HEK293 (cell line): ENCODE data around the gene CIZ1.
A peak's percentile ranks its signal among the peaks of the same experiment; 100 is the strongest.

Experiments
- ATF2 ChIP-seq: fragments of 450-650 bp; formaldehyde crosslinking; IDR thresholded peaks from 2 replicates; pipeline ENCODE4 v1.5.1; 2016; ENCODE audit warnings: missing biosample characterization, missing genetic modification characterization, low read depth
- BCL11A ChIP-seq: fragments of 450-650 bp; formaldehyde crosslinking; IDR thresholded peaks from 2 replicates; pipeline ENCODE4 v1.5.1; 2016; ENCODE audit warnings: low read depth, missing biosample characterization, missing genetic modification characterization
- GFI1B ChIP-seq: fragments of 450-650 bp; formaldehyde crosslinking; IDR thresholded peaks from 2 replicates; pipeline ENCODE4 v1.5.1; 2016; ENCODE audit warnings: missing biosample characterization, missing genetic modification characterization
- GLI4 ChIP-seq: fragments of 450-650 bp; formaldehyde crosslinking; IDR thresholded peaks from 2 replicates; pipeline ENCODE4 v1.5.1; 2016; ENCODE audit warnings: missing biosample characterization, missing genetic modification characterization
- GLIS1 ChIP-seq: fragments of 450-650 bp; formaldehyde crosslinking; IDR thresholded peaks from 2 replicates; pipeline ENCODE4 v1.5.1; 2016; ENCODE audit warnings: missing biosample characterization, missing genetic modification characterization
- KLF9 ChIP-seq: fragments of 450-650 bp; formaldehyde crosslinking; IDR thresholded peaks from 2 replicates; pipeline ENCODE4 v1.5.1; 2016; ENCODE audit warnings: missing biosample characterization, missing genetic modification characterization, low read depth
- TRIM28 ChIP-seq: IDR thresholded peaks from 2 replicates; pipeline ENCODE4 v1.6.1; 2011; ENCODE audit warnings: low read length, control low read depth, borderline replicate concordance
- ZFP37 ChIP-seq: fragments of 450-650 bp; formaldehyde crosslinking; IDR thresholded peaks from 2 replicates; pipeline ENCODE4 v1.5.1; 2016; ENCODE audit warnings: missing biosample characterization, missing genetic modification characterization
- ZNF175 ChIP-seq: fragments of 450-650 bp; formaldehyde crosslinking; IDR thresholded peaks from 2 replicates; pipeline ENCODE4 v1.5.1; 2016; ENCODE audit warnings: missing biosample characterization, missing genetic modification characterization
- ZNF223 ChIP-seq: fragments of 450-650 bp; formaldehyde crosslinking; IDR thresholded peaks from 2 replicates; pipeline ENCODE4 v1.5.1; 2016; ENCODE audit warnings: missing biosample characterization, missing genetic modification characterization
- ZNF239 ChIP-seq: fragments of 450-650 bp; formaldehyde crosslinking; IDR thresholded peaks from 2 replicates; pipeline ENCODE4 v1.5.1; 2016; ENCODE audit warnings: missing biosample characterization, missing genetic modification characterization
- ZNF266 ChIP-seq: fragments of 450-650 bp; formaldehyde crosslinking; IDR thresholded peaks from 2 replicates; pipeline ENCODE4 v1.5.1; 2016; ENCODE audit warnings: missing biosample characterization, missing genetic modification characterization, low read depth
- ZNF449 ChIP-seq: fragments of 450-650 bp; formaldehyde crosslinking; IDR thresholded peaks from 2 replicates; pipeline ENCODE4 v1.5.1; 2017; ENCODE audit warnings: missing biosample characterization, mild to moderate bottlenecking, missing genetic modification characterization, moderate library complexity
- ZNF510 ChIP-seq: fragments of 450-650 bp; formaldehyde crosslinking; IDR thresholded peaks from 2 replicates; pipeline ENCODE4 v1.5.1; 2018; ENCODE audit warnings: mild to moderate bottlenecking, missing genetic modification characterization, missing biosample characterization; ENCODE audit not compliant: insufficient replicate concordance
- ZNF518A ChIP-seq: fragments of 450-650 bp; formaldehyde crosslinking; conservative IDR thresholded peaks from 2 replicates; pipeline ENCODE4 v1.5.1; 2016; ENCODE audit warnings: low read depth, missing biosample characterization, missing genetic modification characterization
- ZNF530 ChIP-seq: fragments of 450-650 bp; formaldehyde crosslinking; IDR thresholded peaks from 2 replicates; pipeline ENCODE4 v1.5.1; 2016; ENCODE audit warnings: low read depth, missing biosample characterization, missing genetic modification characterization
- ZNF561 ChIP-seq: fragments of 450-650 bp; IDR thresholded peaks from 2 replicates; pipeline ENCODE4 v1.5.1; 2018; ENCODE audit warnings: missing biosample characterization, missing genetic modification characterization, borderline replicate concordance
- ZNF596 ChIP-seq: fragments of 450-650 bp; IDR thresholded peaks from 2 replicates; pipeline ENCODE4 v1.5.0; 2018; ENCODE audit warnings: missing biosample characterization, mild to moderate bottlenecking, missing genetic modification characterization, moderate library complexity
- ZNF707 ChIP-seq: fragments of 450-650 bp; formaldehyde crosslinking; IDR thresholded peaks from 2 replicates; pipeline ENCODE4 v1.5.1; 2016; ENCODE audit warnings: missing biosample characterization, missing genetic modification characterization
- ZNF768 ChIP-seq: fragments of 450-650 bp; formaldehyde crosslinking; IDR thresholded peaks from 2 replicates; pipeline ENCODE4 v1.5.1; 2018; ENCODE audit warnings: missing biosample characterization, mild to moderate bottlenecking, missing genetic modification characterization
- ZSCAN18 ChIP-seq: fragments of 450-650 bp; formaldehyde crosslinking; IDR thresholded peaks from 2 replicates; pipeline ENCODE4 v1.5.1; 2016; ENCODE audit warnings: missing biosample characterization, missing genetic modification characterization
- TF ChIP-seq, protein P1 (sequence below): fragments of 450-650 bp; formaldehyde crosslinking; IDR thresholded peaks from 2 replicates; pipeline ENCODE4 v1.5.0; 2017; ENCODE audit warnings: missing biosample characterization, missing genetic modification characterization, borderline replicate concordance
- TF ChIP-seq, protein P2 (sequence below): fragments of 450-650 bp; formaldehyde crosslinking; IDR thresholded peaks from 2 replicates; pipeline ENCODE4 v1.5.1; 2016; ENCODE audit warnings: missing biosample characterization, missing genetic modification characterization
- TF ChIP-seq, protein P3 (sequence below): fragments of 450-650 bp; formaldehyde crosslinking; IDR thresholded peaks from 2 replicates; pipeline ENCODE4 v1.5.1; 2016; ENCODE audit warnings: missing biosample characterization, missing genetic modification characterization

CIZ1 gene

GRCh38 chr9:128117613-128118471 is 73.5 kb downstream of the CIZ1 start (continued):
- TF ChIP-seq, protein P1, sequence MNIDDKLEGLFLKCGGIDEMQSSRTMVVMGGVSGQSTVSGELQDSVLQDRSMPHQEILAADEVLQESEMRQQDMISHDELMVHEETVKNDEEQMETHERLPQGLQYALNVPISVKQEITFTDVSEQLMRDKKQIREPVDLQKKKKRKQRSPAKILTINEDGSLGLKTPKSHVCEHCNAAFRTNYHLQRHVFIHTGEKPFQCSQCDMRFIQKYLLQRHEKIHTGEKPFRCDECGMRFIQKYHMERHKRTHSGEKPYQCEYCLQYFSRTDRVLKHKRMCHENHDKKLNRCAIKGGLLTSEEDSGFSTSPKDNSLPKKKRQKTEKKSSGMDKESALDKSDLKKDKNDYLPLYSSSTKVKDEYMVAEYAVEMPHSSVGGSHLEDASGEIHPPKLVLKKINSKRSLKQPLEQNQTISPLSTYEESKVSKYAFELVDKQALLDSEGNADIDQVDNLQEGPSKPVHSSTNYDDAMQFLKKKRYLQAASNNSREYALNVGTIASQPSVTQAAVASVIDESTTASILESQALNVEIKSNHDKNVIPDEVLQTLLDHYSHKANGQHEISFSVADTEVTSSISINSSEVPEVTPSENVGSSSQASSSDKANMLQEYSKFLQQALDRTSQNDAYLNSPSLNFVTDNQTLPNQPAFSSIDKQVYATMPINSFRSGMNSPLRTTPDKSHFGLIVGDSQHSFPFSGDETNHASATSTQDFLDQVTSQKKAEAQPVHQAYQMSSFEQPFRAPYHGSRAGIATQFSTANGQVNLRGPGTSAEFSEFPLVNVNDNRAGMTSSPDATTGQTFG (tag by site-specific recombination): no peak
- TF ChIP-seq ZNF239 (tag by site-specific recombination) (no peak), ZNF707 (tag by site-specific recombination) (no peak), ZNF561 (tag by site-specific recombination) (no peak), ZNF518A (tag by site-specific recombination) (no peak), ZNF768 (tag by site-specific recombination) (no peak), ZNF175 (tag by site-specific recombination) (no peak), ZNF530 (tag by site-specific recombination) (no peak), TRIM28 (peak; percentile 22; the same call in 1 of the 2 replicates), GLIS1 (tag by site-specific recombination) (peak; percentile 36; the same call in 1 of the 2 replicates), ZFP37 (tag by site-specific recombination) (0 out of 2 replicates have a peak, but pooled peaks have one; percentile 38), KLF9 (tag by site-specific recombination) (no peak), ZNF510 (tag by site-specific recombination) (no peak), ZNF223 (no peak), ZSCAN18 (tag by site-specific recombination) (no peak), ZNF266 (tag by site-specific recombination) (no peak), GLI4 (no peak), BCL11A (no peak), GFI1B (tag by site-specific recombination) (peak; percentile 48; the same call in 1 of the 2 replicates), ATF2 (tag by site-specific recombination) (no peak), ZNF596 (tag by site-specific recombination) (no peak), ZNF449 (tag by site-specific recombination) (no peak)
- TF ChIP-seq, protein P2, sequence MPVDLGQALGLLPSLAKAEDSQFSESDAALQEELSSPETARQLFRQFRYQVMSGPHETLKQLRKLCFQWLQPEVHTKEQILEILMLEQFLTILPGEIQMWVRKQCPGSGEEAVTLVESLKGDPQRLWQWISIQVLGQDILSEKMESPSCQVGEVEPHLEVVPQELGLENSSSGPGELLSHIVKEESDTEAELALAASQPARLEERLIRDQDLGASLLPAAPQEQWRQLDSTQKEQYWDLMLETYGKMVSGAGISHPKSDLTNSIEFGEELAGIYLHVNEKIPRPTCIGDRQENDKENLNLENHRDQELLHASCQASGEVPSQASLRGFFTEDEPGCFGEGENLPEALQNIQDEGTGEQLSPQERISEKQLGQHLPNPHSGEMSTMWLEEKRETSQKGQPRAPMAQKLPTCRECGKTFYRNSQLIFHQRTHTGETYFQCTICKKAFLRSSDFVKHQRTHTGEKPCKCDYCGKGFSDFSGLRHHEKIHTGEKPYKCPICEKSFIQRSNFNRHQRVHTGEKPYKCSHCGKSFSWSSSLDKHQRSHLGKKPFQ (tag by site-specific recombination): no peak
- TF ChIP-seq, protein P3, sequence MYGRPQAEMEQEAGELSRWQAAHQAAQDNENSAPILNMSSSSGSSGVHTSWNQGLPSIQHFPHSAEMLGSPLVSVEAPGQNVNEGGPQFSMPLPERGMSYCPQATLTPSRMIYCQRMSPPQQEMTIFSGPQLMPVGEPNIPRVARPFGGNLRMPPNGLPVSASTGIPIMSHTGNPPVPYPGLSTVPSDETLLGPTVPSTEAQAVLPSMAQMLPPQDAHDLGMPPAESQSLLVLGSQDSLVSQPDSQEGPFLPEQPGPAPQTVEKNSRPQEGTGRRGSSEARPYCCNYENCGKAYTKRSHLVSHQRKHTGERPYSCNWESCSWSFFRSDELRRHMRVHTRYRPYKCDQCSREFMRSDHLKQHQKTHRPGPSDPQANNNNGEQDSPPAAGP: 0 out of 2 replicates have a peak, but pooled peaks have one; percentile 45
